Keratinocyte (primary cell): ENCODE measurements around the gene ATP2B1. TPM values are rescaled to one million over a fixed set of nuclear protein-coding genes. Genes with fewer than 3 reads are reported as not detected.

Experiments used
- DNase-seq: peaks from one replicate; pipeline ENCODE4 v3.0.0-alpha.2; 2011; ENCODE audit warnings: low read depth, missing footprints, low spot score
- FAIRE-seq: peaks from 2 replicates; lab custom pipeline; 2011; peaks lifted over from hg19 to GRCh38; lab: Jason Lieb, UNC
- H2AFZ ChIP-seq: 2 replicates; pipeline ENCODE4 v1.6.0; 2012; ENCODE audit warnings: low read length, control low read depth, inconsistent platforms; ENCODE audit not compliant: control insufficient read depth
- H3K27ac ChIP-seq: 2 replicates; pipeline ENCODE4 v1.5.1; 2011; ENCODE audit warnings: low read length; ENCODE audit not compliant: control insufficient read depth, insufficient read depth
- H3K27me3 ChIP-seq: 3 replicates; pipeline ENCODE4 v1.6.0; 2011; ENCODE audit warnings: low read length; ENCODE audit not compliant: control insufficient read depth, insufficient read depth; ENCODE audit errors: extremely low read depth
- H3K36me3 ChIP-seq, 2 experiments: 2 replicates in 1 of 2; 3 replicates in 1 of 2; pipeline ENCODE4 v1.5.1; 2011; ENCODE audit warnings: low read length in 2 of 2, mild to moderate bottlenecking in 1 of 2; ENCODE audit not compliant: control insufficient read depth in 2 of 2, insufficient read depth in 2 of 2; ENCODE audit errors: extremely low read depth in 1 of 2
- H3K4me1 ChIP-seq: 3 replicates; pipeline ENCODE4 v1.5.1; 2011; ENCODE audit warnings: low read length; ENCODE audit not compliant: control insufficient read depth, insufficient read depth; ENCODE audit errors: extremely low read depth
- H3K4me2 ChIP-seq: 3 replicates; pipeline ENCODE4 v1.6.0; 2011; ENCODE audit warnings: low read depth, low read length; ENCODE audit not compliant: control insufficient read depth, insufficient read depth; ENCODE audit errors: extremely low read depth
- H3K4me3 ChIP-seq, 3 experiments: fragments of 200-600 bp in 1 of 3; sonication (generic) in 1 of 3; 2 replicates in 2 of 3; 3 replicates in 1 of 3; pipeline ENCODE4 v1.5.1; 2011 to 2016; ENCODE audit warnings: low read length in 3 of 3, mild to moderate bottlenecking in 3 of 3, control low read depth in 2 of 3, inconsistent platforms in 1 of 3, low read depth in 1 of 3, mixed read lengths in 1 of 3, mixed run types in 1 of 3, moderate library complexity in 1 of 3; ENCODE audit not compliant: control insufficient read depth in 2 of 3, insufficient read depth in 2 of 3; ENCODE audit errors: extremely low read depth in 1 of 3
- H3K79me2 ChIP-seq: 2 replicates; pipeline ENCODE4 v1.6.0; 2012; ENCODE audit warnings: low read length; ENCODE audit not compliant: control insufficient read depth, insufficient read depth
- H3K9ac ChIP-seq: 3 replicates; pipeline ENCODE4 v1.6.0; 2011; ENCODE audit warnings: low read length; ENCODE audit not compliant: control insufficient read depth, insufficient read depth; ENCODE audit errors: extremely low read depth
- H3K9me1 ChIP-seq: 3 replicates; pipeline ENCODE4 v1.6.0; 2011; ENCODE audit warnings: low read length; ENCODE audit not compliant: control insufficient read depth, insufficient read depth; ENCODE audit errors: extremely low read depth
- H3K9me3 ChIP-seq: 2 replicates; pipeline ENCODE4 v1.5.1; 2012; ENCODE audit warnings: low read depth, low read length; ENCODE audit not compliant: control insufficient read depth
- H4K20me1 ChIP-seq: 3 replicates; pipeline ENCODE4 v1.6.0; 2011; ENCODE audit warnings: low read length; ENCODE audit not compliant: control insufficient read depth, insufficient read depth; ENCODE audit errors: extremely low read depth
- EZH2 ChIP-seq: IDR thresholded peaks from one replicate; pipeline ENCODE4 v1.6.1; 2012; ENCODE audit warnings: inconsistent platforms, mild to moderate bottlenecking, low read length, moderate library complexity
- dilution Hi-C: fragments of 300-500 bp; cut with MboI; formaldehyde crosslinking; loops from one replicate; pipeline ENCODE4 v1.7.0; 2020; ENCODE audit warnings: low sequenced_read_pairs; ENCODE audit not compliant: extremely low pct_ligation_motif_present
- polyA plus RNA-seq, 5 experiments: library from polyadenylated mRNA; depleted of rRNA in 3 of 5; stranded (reverse) in 3 of 5; stranded (forward) in 1 of 5; unstranded in 1 of 5; fragments of >200 nt; gene quantifications; 1 replicate in 1 of 5; 2 replicates in 3 of 5; 3 replicates in 1 of 5; pipeline versions ENCODE4 v1.2.1 to v1.2.3, GENCODE V29; 2011 to 2012; ENCODE audit warnings: missing spikeins in 2 of 5, low read depth in 1 of 5, low replicate concordance in 1 of 5
- TF ChIP-seq, protein P1 (sequence below), 3 experiments: IDR thresholded peaks in 1 of 3; conservative IDR thresholded peaks in 1 of 3; optimal IDR thresholded peaks in 1 of 3; 2 replicates in 2 of 3; 3 replicates in 1 of 3; pipeline versions ENCODE3 to v1.5.1; 2011; ENCODE audit warnings: low read length in 3 of 3, mild to moderate bottlenecking in 3 of 3, moderate library complexity in 2 of 3, control low read depth in 1 of 3, inconsistent platforms in 1 of 3; ENCODE audit not compliant: insufficient read depth in 2 of 3; ENCODE audit errors: extremely low read depth in 1 of 3

The ATP2B1 gene
- polyA plus RNA-seq, 1 donor (not counting 4 experiments of a cell fraction or from before 2014, with no cell fraction given): 24.6 TPM

DNA sequence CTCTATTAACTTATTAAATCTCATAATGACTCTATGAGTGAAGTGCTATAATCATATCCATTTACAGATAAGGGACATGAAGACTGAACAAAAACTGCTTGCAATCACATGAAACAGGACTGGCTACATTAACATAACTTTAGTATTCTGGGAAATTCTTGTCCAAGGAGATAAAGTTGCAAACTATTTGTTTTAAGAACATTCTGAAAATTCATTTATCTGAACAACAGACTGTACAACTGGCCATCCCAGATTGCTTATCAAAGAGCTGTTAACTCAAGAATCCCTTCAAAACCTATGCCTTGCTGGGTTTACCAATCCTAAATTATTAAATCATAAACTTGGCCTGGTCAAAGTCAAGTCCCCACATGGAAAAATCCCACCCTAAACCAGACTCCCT is 143.6 kb downstream of the ATP2B1 start:
- TF ChIP-seq EZH2: no peak
- TF ChIP-seq, protein P1, sequence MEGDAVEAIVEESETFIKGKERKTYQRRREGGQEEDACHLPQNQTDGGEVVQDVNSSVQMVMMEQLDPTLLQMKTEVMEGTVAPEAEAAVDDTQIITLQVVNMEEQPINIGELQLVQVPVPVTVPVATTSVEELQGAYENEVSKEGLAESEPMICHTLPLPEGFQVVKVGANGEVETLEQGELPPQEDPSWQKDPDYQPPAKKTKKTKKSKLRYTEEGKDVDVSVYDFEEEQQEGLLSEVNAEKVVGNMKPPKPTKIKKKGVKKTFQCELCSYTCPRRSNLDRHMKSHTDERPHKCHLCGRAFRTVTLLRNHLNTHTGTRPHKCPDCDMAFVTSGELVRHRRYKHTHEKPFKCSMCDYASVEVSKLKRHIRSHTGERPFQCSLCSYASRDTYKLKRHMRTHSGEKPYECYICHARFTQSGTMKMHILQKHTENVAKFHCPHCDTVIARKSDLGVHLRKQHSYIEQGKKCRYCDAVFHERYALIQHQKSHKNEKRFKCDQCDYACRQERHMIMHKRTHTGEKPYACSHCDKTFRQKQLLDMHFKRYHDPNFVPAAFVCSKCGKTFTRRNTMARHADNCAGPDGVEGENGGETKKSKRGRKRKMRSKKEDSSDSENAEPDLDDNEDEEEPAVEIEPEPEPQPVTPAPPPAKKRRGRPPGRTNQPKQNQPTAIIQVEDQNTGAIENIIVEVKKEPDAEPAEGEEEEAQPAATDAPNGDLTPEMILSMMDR (optimal IDR thresholded peaks at IDR 0.05 in 1 of 3, IDR thresholded peaks at IDR 0.05 in 1 of 3, conservative IDR thresholded peaks at IDR 0.05 in 1 of 3; ENCODE audit: extremely low read depth in 1 of 3, insufficient read depth in 2 of 3, low read length in 3 of 3): no peak
- H3K4me1 ChIP-seq: peaks cover 18% of the 10 kb centered on the region
- no peaks in the 10 kb centered on the region for H3K27me3 ChIP-seq
- H3K9me1 ChIP-seq: no peaks in the 10 kb centered on the region
- no peak overlapping the region for H3K9ac ChIP-seq
- H4K20me1 ChIP-seq: no peaks in the 10 kb centered on the region
- DNase-seq: no peak
- no peak overlapping the region for H3K4me2 ChIP-seq
- H3K36me3 ChIP-seq: no peaks in the 10 kb centered on the region
- no peak overlapping the region for H2AFZ ChIP-seq
- dilution Hi-C loops: no loop called here
- H3K4me3 ChIP-seq: no peak overlapping the region
- no peak for FAIRE-seq
- H3K79me2 ChIP-seq: no peaks in the 10 kb centered on the region
- no peak overlapping the region for H3K27ac ChIP-seq
- no peaks in the 10 kb centered on the region for H3K9me3 ChIP-seq

- H3K36me3 ChIP-seq: no peaks in the 10 kb centered on the region
- no peaks in the 10 kb centered on the region for H3K4me1 ChIP-seq
- H3K9me1 ChIP-seq: no peaks in the 10 kb centered on the region
- DNase-seq: no peak
- H2AFZ ChIP-seq: no peak overlapping the region
- no peak for FAIRE-seq
- no peaks in the 10 kb centered on the region for H3K79me2 ChIP-seq
- TF ChIP-seq EZH2: no peak
- TF ChIP-seq, protein P1 (optimal IDR thresholded peaks at IDR 0.05 in 1 of 3, IDR thresholded peaks at IDR 0.05 in 1 of 3, conservative IDR thresholded peaks at IDR 0.05 in 1 of 3; ENCODE audit: extremely low read depth in 1 of 3, insufficient read depth in 2 of 3, low read length in 3 of 3): no peak
- dilution Hi-C loops: no loop called here
- no peaks in the 10 kb centered on the region for H3K9me3 ChIP-seq
- no peaks in the 10 kb centered on the region for H3K27me3 ChIP-seq
- H3K4me2 ChIP-seq: no peak overlapping the region
- no peak overlapping the region for H3K27ac ChIP-seq
- no peak overlapping the region for H3K9ac ChIP-seq
- no peak overlapping the region for H3K4me3 ChIP-seq
- no peaks in the 10 kb centered on the region for H4K20me1 ChIP-seq
Measured at GRCh38 chr12:89559753-89560152, 148.9 kb downstream of the ATP2B1 start.
